ENCODE results near the gene SPRING1.

Gene SPRING1

GRCh38 chr12:116689521-116689920, 48.3 kb downstream of the SPRING1 start:
- no peak overlapping the region for H3K9ac ChIP-seq (ENCODE audit: low read depth, low read length)
- no peak overlapping the region for H3K4me3 ChIP-seq (ENCODE audit: low read depth in 1 of 2, low read length in 2 of 2)
- TF ChIP-seq, protein P1, sequence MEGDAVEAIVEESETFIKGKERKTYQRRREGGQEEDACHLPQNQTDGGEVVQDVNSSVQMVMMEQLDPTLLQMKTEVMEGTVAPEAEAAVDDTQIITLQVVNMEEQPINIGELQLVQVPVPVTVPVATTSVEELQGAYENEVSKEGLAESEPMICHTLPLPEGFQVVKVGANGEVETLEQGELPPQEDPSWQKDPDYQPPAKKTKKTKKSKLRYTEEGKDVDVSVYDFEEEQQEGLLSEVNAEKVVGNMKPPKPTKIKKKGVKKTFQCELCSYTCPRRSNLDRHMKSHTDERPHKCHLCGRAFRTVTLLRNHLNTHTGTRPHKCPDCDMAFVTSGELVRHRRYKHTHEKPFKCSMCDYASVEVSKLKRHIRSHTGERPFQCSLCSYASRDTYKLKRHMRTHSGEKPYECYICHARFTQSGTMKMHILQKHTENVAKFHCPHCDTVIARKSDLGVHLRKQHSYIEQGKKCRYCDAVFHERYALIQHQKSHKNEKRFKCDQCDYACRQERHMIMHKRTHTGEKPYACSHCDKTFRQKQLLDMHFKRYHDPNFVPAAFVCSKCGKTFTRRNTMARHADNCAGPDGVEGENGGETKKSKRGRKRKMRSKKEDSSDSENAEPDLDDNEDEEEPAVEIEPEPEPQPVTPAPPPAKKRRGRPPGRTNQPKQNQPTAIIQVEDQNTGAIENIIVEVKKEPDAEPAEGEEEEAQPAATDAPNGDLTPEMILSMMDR (IDR thresholded peaks at IDR 0.05; ENCODE audit: borderline replicate concordance, extremely low read depth, low read length, poor library complexity, severe bottlenecking), result no peak
- TF ChIP-seq EZH2 (IDR thresholded peaks at IDR 0.05; ENCODE audit: borderline replicate concordance, low read depth, low read length, severe bottlenecking), result no peak
- no peak overlapping the region for H3K27ac ChIP-seq (ENCODE audit: low read length)
- no peaks in the 10 kb centered on the region for H3K36me3 ChIP-seq (ENCODE audit: insufficient read depth, low read length)
- H3K4me2 ChIP-seq (ENCODE audit: insufficient read depth, low read length), result no peak overlapping the region
- DNase-seq (no peak), ATAC-seq (ENCODE audit: insufficient read depth, low read depth) (no peak)
- H3K79me2 ChIP-seq (ENCODE audit: insufficient read depth, low read length), result no peaks in the 10 kb centered on the region
- no peaks in the 10 kb centered on the region for H3K27me3 ChIP-seq (ENCODE audit: insufficient read depth, low read length, poor library complexity)
- H3K4me1 ChIP-seq (ENCODE audit: insufficient read depth, low read length), result 0 out of 2 replicates have a peak, but pooled peaks cover 3% of the 10 kb centered on the region
- no peaks in the 10 kb centered on the region for H4K20me1 ChIP-seq (ENCODE audit: insufficient read depth, low read length)
- H3K9me3 ChIP-seq (ENCODE audit: insufficient read depth, low read length, severe bottlenecking), result no peaks in the 10 kb centered on the region
- H2AFZ ChIP-seq (ENCODE audit: low read depth, low read length), result no peak overlapping the region
